ENCODE data around the gene JPH2.

The JPH2 gene

GRCh38 chr20:44098657-44099056 is 88.3 kb downstream of the JPH2 start:
- Histone ChIP-seq H3K4me2 (ENCODE audit: low read depth, low read length, poor library complexity, severe bottlenecking) (no peak overlapping the region), H3K9me2 (replicated peaks; ENCODE audit: insufficient read depth, low read length) (no peaks in the 10 kb centered on the region), H3K9me3 (ENCODE audit: insufficient read depth, low read length) (no peaks in the 10 kb centered on the region), H4K20me1 (ENCODE audit: low read depth, low read length) (no peaks in the 10 kb centered on the region), H3K79me2 (ENCODE audit: insufficient read depth, low read length) (no peaks in the 10 kb centered on the region), H3K27me3 (ENCODE audit: low read length) (no peaks in the 10 kb centered on the region), H3K27ac (ENCODE audit: low read depth, low read length) (no peak overlapping the region), H2AFZ (ENCODE audit: low read depth, low read length, severe bottlenecking) (no peak overlapping the region), H3K36me3 (ENCODE audit: low read length) (no peaks in the 10 kb centered on the region), H3K9ac (ENCODE audit: low read length) (no peak overlapping the region), H3F3A (ENCODE audit: insufficient read depth) (no peaks in the 10 kb centered on the region), H3K4me3 (ENCODE audit: insufficient read depth, low read length, poor library complexity, severe bottlenecking) (no peak overlapping the region)
- TF ChIP-seq CTCF (IDR thresholded peaks at IDR 0.05; ENCODE audit: insufficient read depth, low read length, poor library complexity, severe bottlenecking) (no peak), EZH2phosphoT487 (conservative IDR thresholded peaks at IDR 0.05; ENCODE audit: low read length) (no peak)

- TF ChIP-seq EZH2phosphoT487 (conservative IDR thresholded peaks at IDR 0.05; ENCODE audit: low read length) (no peak), CTCF (IDR thresholded peaks at IDR 0.05; ENCODE audit: insufficient read depth, low read length, poor library complexity, severe bottlenecking) (no peak)
Measured at GRCh38 chr20:44098256-44098630, 88.7 kb downstream of the JPH2 start.

GRCh38 chr20:44097521-44098255 is 89.3 kb downstream of the JPH2 start:
- Histone ChIP-seq H3K9me2 (replicated peaks; ENCODE audit: insufficient read depth, low read length) (no peaks in the 10 kb centered on the region), H3K4me2 (ENCODE audit: low read depth, low read length, poor library complexity, severe bottlenecking) (no peak overlapping the region), H3K9me3 (ENCODE audit: insufficient read depth, low read length) (no peaks in the 10 kb centered on the region), H2AFZ (ENCODE audit: low read depth, low read length, severe bottlenecking) (no peak overlapping the region), H4K20me1 (ENCODE audit: low read depth, low read length) (no peaks in the 10 kb centered on the region), H3K36me3 (ENCODE audit: low read length) (no peaks in the 10 kb centered on the region), H3K4me3 (ENCODE audit: insufficient read depth, low read length, poor library complexity, severe bottlenecking) (no peak overlapping the region), H3F3A (ENCODE audit: insufficient read depth) (no peaks in the 10 kb centered on the region), H3K27me3 (ENCODE audit: low read length) (no peaks in the 10 kb centered on the region), H3K27ac (ENCODE audit: low read depth, low read length) (no peak overlapping the region), H3K9ac (ENCODE audit: low read length) (no peak overlapping the region), H3K79me2 (ENCODE audit: insufficient read depth, low read length) (no peaks in the 10 kb centered on the region)
- no peak for TF ChIP-seq EZH2phosphoT487 (conservative IDR thresholded peaks at IDR 0.05; ENCODE audit: low read length)
- no peak for TF ChIP-seq CTCF (IDR thresholded peaks at IDR 0.05; ENCODE audit: insufficient read depth, low read length, poor library complexity, severe bottlenecking)

More at GRCh38 chr20:44098256-44098630, 88.7 kb downstream of the JPH2 start:
- no peaks in the 10 kb centered on the region for H3F3A ChIP-seq (ENCODE audit: insufficient read depth)
- no peaks in the 10 kb centered on the region for H3K9me3 ChIP-seq (ENCODE audit: insufficient read depth, low read length)
- no peaks in the 10 kb centered on the region for H3K27me3 ChIP-seq (ENCODE audit: low read length)
- H4K20me1 ChIP-seq (ENCODE audit: low read depth, low read length), result no peaks in the 10 kb centered on the region
- H3K27ac ChIP-seq (ENCODE audit: low read depth, low read length), result no peak overlapping the region
- H3K36me3 ChIP-seq (ENCODE audit: low read length), result no peaks in the 10 kb centered on the region
- H3K4me3 ChIP-seq (ENCODE audit: insufficient read depth, low read length, poor library complexity, severe bottlenecking), result no peak overlapping the region
- H3K4me2 ChIP-seq (ENCODE audit: low read depth, low read length, poor library complexity, severe bottlenecking), result no peak overlapping the region
- no peaks in the 10 kb centered on the region for H3K9me2 ChIP-seq (replicated peaks; ENCODE audit: insufficient read depth, low read length)
- no peak overlapping the region for H3K9ac ChIP-seq (ENCODE audit: low read length)
- no peak overlapping the region for H2AFZ ChIP-seq (ENCODE audit: low read depth, low read length, severe bottlenecking)
- no peaks in the 10 kb centered on the region for H3K79me2 ChIP-seq (ENCODE audit: insufficient read depth, low read length)

All from SU-DHL-6 (cell line).